Measurements from ENCODE around the gene CSDE1.

- TF ChIP-seq YY1 (IDR thresholded peaks at IDR 0.05; ENCODE audit: insufficient read depth, insufficient read length) (no peak), ZNF274 (IDR thresholded peaks at IDR 0.05; ENCODE audit: low read depth, low read length) (no peak), SUZ12 (IDR thresholded peaks at IDR 0.05; ENCODE audit: extremely low read depth, insufficient read depth, insufficient read length) (no peak)
These were observed 63.1 kb downstream of the CSDE1 start for GRCh38 chr1:114694540-114695310.
